ENCODE results near the gene MAP2K4. TPM values are rescaled to one million over a fixed set of nuclear protein-coding genes. Genes with fewer than 3 reads are reported as not detected.

Gene MAP2K4
- total RNA-seq, 3 donors from 2014 or later = 27.0 to 47.5 (median 32.7) TPM

GRCh38 chr17:12099412-12099811 lies 78.7 kb downstream of the MAP2K4 start:
- H3K4me1 ChIP-seq (ENCODE audit: low read depth) = no peaks in the 10 kb centered on the region
- TF ChIP-seq CTCF (IDR thresholded peaks at IDR 0.05) = no peak
- H3K36me3 ChIP-seq (ENCODE audit: low read depth) = no peaks in the 10 kb centered on the region
- ATAC-seq (no peak), DNase-seq (no peak)
- no peaks in the 10 kb centered on the region for H3K9me3 ChIP-seq
- H3K4me3 ChIP-seq = no peak overlapping the region
- intact Hi-C loops (cut with DNase I, micrococcal nuclease) = no loop called here

DNA sequence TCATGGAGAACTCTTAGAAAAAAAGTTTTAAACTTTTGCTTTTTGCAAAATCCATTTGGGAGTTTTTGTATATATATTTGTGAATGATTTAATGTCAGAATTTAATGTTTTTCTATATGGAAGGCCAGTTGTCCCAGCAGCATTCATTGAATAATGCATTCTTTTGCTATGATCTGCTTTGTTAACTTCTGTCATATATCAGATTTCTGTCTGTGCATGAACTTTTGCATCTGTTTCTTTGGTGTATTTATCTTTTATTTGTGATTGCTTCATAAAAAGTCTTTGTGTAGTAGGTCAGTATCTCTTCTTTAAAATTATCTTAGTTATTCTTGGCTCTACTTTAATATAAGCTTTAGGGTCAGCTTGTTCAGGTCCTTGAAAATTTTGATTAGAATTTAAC lies 84.2 kb downstream of the MAP2K4 start:
- DNase-seq (no peak), ATAC-seq (no peak)
- no peaks in the 10 kb centered on the region for H3K4me1 ChIP-seq (ENCODE audit: low read depth)
- TF ChIP-seq CTCF (IDR thresholded peaks at IDR 0.05) = no peak
- no peaks in the 10 kb centered on the region for H3K36me3 ChIP-seq (ENCODE audit: low read depth)
- no peaks in the 10 kb centered on the region for H3K9me3 ChIP-seq
- intact Hi-C loops (cut with DNase I, micrococcal nuclease) = no loop called here
- H3K4me3 ChIP-seq = no peak overlapping the region

GRCh38 chr17:12107905-12108304 lies 87.2 kb downstream of the MAP2K4 start:
- no peaks in the 10 kb centered on the region for H3K4me1 ChIP-seq (ENCODE audit: low read depth)
- TF ChIP-seq CTCF (IDR thresholded peaks at IDR 0.05) = no peak
- intact Hi-C loops (cut with DNase I, micrococcal nuclease) = no loop called here
- ATAC-seq (no peak), DNase-seq (no peak)
- H3K36me3 ChIP-seq (ENCODE audit: low read depth) = no peaks in the 10 kb centered on the region
- H3K9me3 ChIP-seq = no peaks in the 10 kb centered on the region
- H3K4me3 ChIP-seq = no peak overlapping the region

DNA sequence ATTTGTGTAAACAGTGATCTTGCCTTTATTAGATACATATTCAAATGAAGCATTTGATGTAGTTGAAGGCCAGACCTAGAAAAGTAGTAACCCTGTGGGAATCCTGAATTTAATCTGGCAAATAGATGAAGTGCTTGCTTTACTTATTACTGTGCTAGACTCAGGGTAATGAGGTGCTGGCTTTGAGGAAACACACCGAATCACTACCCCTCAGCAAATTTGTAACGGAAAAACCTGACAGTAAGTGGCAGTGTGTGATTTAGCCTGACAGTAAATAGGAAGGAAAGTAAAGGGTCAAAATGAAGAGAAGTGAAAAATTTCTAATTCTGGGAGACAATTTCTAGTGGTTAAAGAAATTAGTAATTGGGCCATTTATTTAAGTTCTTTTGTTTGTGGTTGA lies 90.2 kb downstream of the MAP2K4 start:
- no peaks in the 10 kb centered on the region for H3K36me3 ChIP-seq (ENCODE audit: low read depth)
- no peaks in the 10 kb centered on the region for H3K9me3 ChIP-seq
- ATAC-seq (no peak), DNase-seq (no peak)
- no peak for TF ChIP-seq CTCF (IDR thresholded peaks at IDR 0.05)
- no peak overlapping the region for H3K4me3 ChIP-seq
- intact Hi-C loops (cut with DNase I, micrococcal nuclease) = no loop called here
- H3K4me1 ChIP-seq (ENCODE audit: low read depth) = no peaks in the 10 kb centered on the region

DNA sequence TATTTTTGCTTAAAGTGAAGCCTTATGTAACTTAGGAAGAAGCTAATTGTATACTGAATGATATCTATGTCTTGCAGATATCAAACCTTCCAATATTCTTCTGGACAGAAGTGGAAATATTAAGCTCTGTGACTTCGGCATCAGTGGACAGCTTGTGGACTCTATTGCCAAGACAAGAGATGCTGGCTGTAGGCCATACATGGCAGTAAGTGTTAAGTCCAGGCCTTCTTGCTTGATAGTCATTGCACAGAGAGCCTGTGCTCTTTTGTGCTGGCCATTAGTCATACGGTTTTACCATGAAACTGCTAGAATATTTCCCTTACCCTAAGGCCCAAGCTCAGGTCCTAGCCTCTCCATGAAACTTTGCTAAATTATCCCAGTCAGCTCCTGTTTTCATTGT lies 92.5 kb downstream of the MAP2K4 start:
- Histone ChIP-seq H3K4me3 (no peak overlapping the region), H3K36me3 (ENCODE audit: low read depth) (no peaks in the 10 kb centered on the region), H3K4me1 (ENCODE audit: low read depth) (no peaks in the 10 kb centered on the region), H3K9me3 (no peaks in the 10 kb centered on the region)
- TF ChIP-seq CTCF (IDR thresholded peaks at IDR 0.05) = no peak
- no peak for ATAC-seq
- no peak for DNase-seq
- intact Hi-C loops (cut with DNase I, micrococcal nuclease) = no loop called here

- no peaks in the 10 kb centered on the region for H3K9me3 ChIP-seq
- H3K36me3 ChIP-seq (ENCODE audit: low read depth) = no peaks in the 10 kb centered on the region
- TF ChIP-seq CTCF (IDR thresholded peaks at IDR 0.05) = no peak
- intact Hi-C loops (cut with DNase I, micrococcal nuclease) = no loop called here
- DNase-seq (no peak), ATAC-seq (no peak)
- no peak overlapping the region for H3K4me3 ChIP-seq
- H3K4me1 ChIP-seq (ENCODE audit: low read depth) = no peaks in the 10 kb centered on the region
These were observed 94.2 kb downstream of the MAP2K4 start for GRCh38 chr17:12114686-12115418.

Data from mucosa of descending colon (tissue), 3 donors.